T-cell (primary cell): ENCODE data around the gene C22orf23. TPM values are rescaled to one million over a fixed set of nuclear protein-coding genes. Genes with fewer than 3 reads are reported as not detected.

Source experiments
- ATAC-seq, 4 experiments: fragments of 200-7000 bp in 3 of 4; fragments of 150-1000 bp in 1 of 4; cut with Tn5 transposase; replicated peaks in 1 of 4; 1 replicate in 3 of 4; 2 replicates in 1 of 4; pipeline ENCODE4 v1.10.0; 2021; ENCODE audit warnings: moderate library complexity in 3 of 4, mild to moderate bottlenecking in 2 of 4, moderate number of reproducible peaks in 1 of 4
- CTCF ChIA-PET, 2 donors: fragments of 300-600 bp; sonication (Branson Sonifier 250); formaldehyde crosslinking; loops; one replicate each; lab custom pipeline; 2022; ENCODE audit warnings: antibody characterized with exemption in 2 of 2; lab: Charles Lee
- POLR2A ChIA-PET, 2 donors: fragments of 300-600 bp; sonication (Branson Sonifier 250); formaldehyde crosslinking; loops; one replicate each; lab custom pipeline; 2022; ENCODE audit warnings: antibody characterized with exemption in 2 of 2; lab: Charles Lee
- DNase-seq, 35 experiments: peaks; one replicate each; pipeline versions ENCODE4 v3.0.0 to v3.0.0-alpha.2; 2013 to 2023
- H3K27ac ChIP-seq: one replicate; pipeline ENCODE4 v1.5.1; 2013; ENCODE audit warnings: low read length
- H3K27me3 ChIP-seq, 2 experiments: replicated peaks in 1 of 2; 1 replicate in 1 of 2; 2 replicates in 1 of 2; pipeline versions ENCODE4 v1.6.1 to v1.7.0; 2013; ENCODE audit warnings: low read length in 1 of 2, mixed read lengths in 1 of 2; ENCODE audit not compliant: control insufficient read depth in 2 of 2, insufficient read depth in 2 of 2; ENCODE audit errors: extremely low read depth in 1 of 2
- H3K36me3 ChIP-seq, 2 donors: 1 replicate in 1 of 2; 2 replicates in 1 of 2; pipeline versions ENCODE4 v1.6.1 to v1.7.0; 2013; ENCODE audit warnings: low read length in 1 of 2; ENCODE audit not compliant: control insufficient read depth in 2 of 2, insufficient read depth in 1 of 2; ENCODE audit errors: extremely low read depth in 1 of 2
- H3K4me1 ChIP-seq, 2 experiments: 1 replicate in 1 of 2; 2 replicates in 1 of 2; pipeline versions ENCODE4 v1.6.1 to v1.7.0; 2013; ENCODE audit warnings: low read length in 2 of 2, mixed read lengths in 1 of 2; ENCODE audit not compliant: insufficient read depth in 2 of 2, control insufficient read depth in 1 of 2; ENCODE audit errors: extremely low read depth in 1 of 2
- H3K4me3 ChIP-seq, 2 donors: 1 replicate in 1 of 2; 2 replicates in 1 of 2; pipeline versions ENCODE4 v1.5.1 to v1.7.0; 2013; ENCODE audit warnings: mild to moderate bottlenecking in 2 of 2, low read length in 1 of 2, moderate library complexity in 1 of 2; ENCODE audit not compliant: control insufficient read depth in 1 of 2; ENCODE audit errors: extremely low read depth in 1 of 2
- H3K9me3 ChIP-seq: 2 replicates; pipeline ENCODE4 v1.7.0; 2013
- H3K27ac Mint-ChIP-seq, 2 donors: one replicate each; pipeline ENCODE4 v1.8.0; 2020 to 2021; ENCODE audit warnings: mild to moderate bottlenecking in 2 of 2, mixed read lengths in 2 of 2
- H3K27me3 Mint-ChIP-seq, 2 donors: one replicate each; pipeline ENCODE4 v1.8.0; 2021 to 2022; ENCODE audit warnings: mixed read lengths in 2 of 2
- H3K36me3 Mint-ChIP-seq: one replicate; pipeline ENCODE4 v1.8.0; 2021; ENCODE audit warnings: mixed read lengths
- H3K4me1 Mint-ChIP-seq, 3 donors: one replicate each; pipeline ENCODE4 v1.8.0; 2020 to 2022; ENCODE audit warnings: mixed read lengths in 3 of 3, mild to moderate bottlenecking in 1 of 3
- H3K4me3 Mint-ChIP-seq, 3 donors: one replicate each; pipeline ENCODE4 v1.8.0; 2020 to 2022; ENCODE audit warnings: mild to moderate bottlenecking in 3 of 3, mixed read lengths in 3 of 3, moderate library complexity in 3 of 3
- H3K9me3 Mint-ChIP-seq, 3 donors: one replicate each; pipeline ENCODE4 v1.8.0; 2020 to 2022; ENCODE audit warnings: mixed read lengths in 3 of 3
- WGBS: methylation state at CpG from one replicate; pipeline ENCODE4 v1.1.5; 2013; ENCODE audit warnings: missing lambda C conversion rate; ENCODE audit not compliant: insufficient coverage; 5-methylcytosine and 5-hydroxymethylcytosine counted together
- total RNA-seq, 35 experiments: library from RNA in 6 of 35; stranded (reverse) in 6 of 35; fragments of 120-200 nt in 1 of 35; gene quantifications; one replicate each; pipeline versions ENCODE4 v1.2.1 to v1.2.4 and lab custom pipeline; 2013 to 2026

C22orf23 gene
- total RNA-seq, 5 donors from 2014 or later (not counting 1 experiment from before 2014, with no cell fraction given): not detected

- no peak overlapping the region for H3K4me3 ChIP-seq
- ChIA-PET CTCF (no interaction called here), POLR2A (no interaction called here)
- Mint-ChIP-seq H3K27ac (peak overlapping the region; percentile 39 to 44), H3K4me3 (no peak overlapping the region), H3K27me3 (no peaks in the 10 kb centered on the region), H3K36me3 (no peaks in the 10 kb centered on the region), H3K4me1 (peaks cover 29 to 37% (median 37%) of the 10 kb centered on the region in 3 donors), H3K9me3 (no peaks in the 10 kb centered on the region)
- no peaks in the 10 kb centered on the region for H3K9me3 ChIP-seq
- H3K36me3 ChIP-seq: peaks cover 9 to 11% of the 10 kb centered on the region in 2 donors
- H3K27me3 ChIP-seq: no peaks in the 10 kb centered on the region
- DNase-seq (no peak), ATAC-seq (no peak)
- 92% methylated on average over 9 of the region's 15 CpGs for WGBS
- H3K4me1 ChIP-seq: peaks cover 0 to 21% of the 10 kb centered on the region in 2 experiments
- H3K27ac ChIP-seq: no peak overlapping the region
Measured at GRCh38 chr22:37910890-37911672, 42.3 kb downstream of the C22orf23 start.

- Mint-ChIP-seq H3K27me3 (no peaks in the 10 kb centered on the region), H3K27ac (peak overlapping the region; percentile 39 to 49), H3K36me3 (no peaks in the 10 kb centered on the region), H3K9me3 (no peaks in the 10 kb centered on the region), H3K4me1 (peaks cover 37 to 46% (median 40%) of the 10 kb centered on the region in 3 donors), H3K4me3 (no peak overlapping the region)
- Histone ChIP-seq H3K4me1 (peaks cover 0 to 28% of the 10 kb centered on the region in 2 experiments), H3K4me3 (no peak overlapping the region), H3K27ac (no peak overlapping the region), H3K36me3 (peaks cover 5 to 6% of the 10 kb centered on the region in 2 donors), H3K9me3 (no peaks in the 10 kb centered on the region), H3K27me3 (peaks cover 0 to 2% of the 10 kb centered on the region in 2 experiments)
- 89% methylated on average over 5 of the region's 7 CpGs for WGBS
- ChIA-PET POLR2A (no interaction called here), CTCF (no interaction called here)
- no peak for DNase-seq
- no peak for ATAC-seq
Measured at GRCh38 chr22:37909766-37910165, 43.6 kb downstream of the C22orf23 start.

- Histone ChIP-seq H3K27me3 (peaks cover 0 to 7% of the 10 kb centered on the region in 2 experiments), H3K36me3 (peaks cover 2 to 3% of the 10 kb centered on the region in 2 donors), H3K4me3 (peak overlapping the region; percentile 49 to 55), H3K27ac (peak overlapping the region; percentile 68), H3K4me1 (peaks cover 0 to 28% of the 10 kb centered on the region in 2 experiments), H3K9me3 (no peaks in the 10 kb centered on the region)
- POLR2A ChIA-PET: no interaction called here
- CTCF ChIA-PET: interaction anchor here in 1 of 2 donors (1.3 kb wide), 1 partner anchor 24 kb away, joined by 3 read pairs; no protein-coding TSS in a partner anchor
- ATAC-seq: no peak
- no peak for DNase-seq
- H3K36me3 Mint-ChIP-seq: no peaks in the 10 kb centered on the region
- H3K9me3 Mint-ChIP-seq: no peaks in the 10 kb centered on the region
- 85% methylated on average over 17 of the region's 19 CpGs for WGBS
- H3K4me3 Mint-ChIP-seq: peak overlapping the region; percentile 78 to 85 (median 83)
- H3K27me3 Mint-ChIP-seq: no peaks in the 10 kb centered on the region
- peaks cover 35 to 47% (median 41%) of the 10 kb centered on the region in 3 donors for H3K4me1 Mint-ChIP-seq
- H3K27ac Mint-ChIP-seq: peak overlapping the region; percentile 85
Measured at GRCh38 chr22:37907036-37907954, 46.1 kb downstream of the C22orf23 start.

- H3K4me3 Mint-ChIP-seq: peak overlapping the region; percentile 78 to 85 (median 83)
- H3K4me1 Mint-ChIP-seq: peaks cover 27 to 42% (median 35%) of the 10 kb centered on the region in 3 donors
- CTCF ChIA-PET: interaction anchor here in 1 of 2 donors (0.6 to 1.7 kb wide), 3 partner anchors 10 to 62 kb away, joined by 4 to 10 read pairs (median 4); partner anchors contain the start of gene ANKRD54
- ATAC-seq (peak; percentile 32 to 49 (median 43)), DNase-seq (peak in 16 of 35 experiments; percentile 9 to 53 (median 20))
- H3K36me3 Mint-ChIP-seq: no peaks in the 10 kb centered on the region
- Histone ChIP-seq H3K4me3 (peak overlapping the region; percentile 49 to 55), H3K27ac (peak overlapping the region; percentile 68), H3K36me3 (no peaks in the 10 kb centered on the region), H3K4me1 (peaks cover 0 to 20% of the 10 kb centered on the region in 2 experiments), H3K27me3 (peaks cover 0 to 7% of the 10 kb centered on the region in 2 experiments), H3K9me3 (no peaks in the 10 kb centered on the region)
- no peaks in the 10 kb centered on the region for H3K9me3 Mint-ChIP-seq
- peak overlapping the region; percentile 85 for H3K27ac Mint-ChIP-seq
- H3K27me3 Mint-ChIP-seq: no peaks in the 10 kb centered on the region
- WGBS: 2% methylated on average over 63 of the region's 75 CpGs
- POLR2A ChIA-PET: interaction anchor here in 1 of 2 donors (0.6 kb wide), 1 partner anchor 42 kb away, joined by 4 read pairs; no protein-coding TSS in a partner anchor
Measured at GRCh38 chr22:37906364-37907008, 46.9 kb downstream of the C22orf23 start.

- H3K36me3 Mint-ChIP-seq: no peaks in the 10 kb centered on the region
- ATAC-seq: peak; percentile 84 to 89 (median 88)
- H3K4me3 ChIP-seq: peak within 1 kb of the TSS; percentile 49 to 55
- POLR2A ChIA-PET: interaction anchor here (0.6 kb wide), 3 partner anchors 43 to 776 kb away, joined by 4 to 6 read pairs (median 4); partner anchors contain the start of gene TOMM22 (in 1 of the 2)
- peak in 33 of 35 experiments; percentile 19 to 81 (median 47) for DNase-seq
- peak within 1 kb of the TSS; percentile 78 to 85 (median 83) for H3K4me3 Mint-ChIP-seq
- H3K9me3 Mint-ChIP-seq: no peaks in the 10 kb centered on the region
- H3K36me3 ChIP-seq: no peaks in the 10 kb centered on the region
- H3K4me1 ChIP-seq: peaks cover 0 to 19% of the 10 kb centered on the region in 2 experiments
- 2% methylated on average over 74 of the region's 90 CpGs for WGBS
- no peaks in the 10 kb centered on the region for H3K9me3 ChIP-seq
- CTCF ChIA-PET: interaction anchor here (0.6 to 1.7 kb wide), 5 partner anchors 9 to 1840 kb away, joined by 3 to 10 read pairs (median 4); partner anchors contain the start of gene ANKRD54 (in 1 of the 2)
- H3K4me1 Mint-ChIP-seq: peaks cover 20 to 38% (median 30%) of the 10 kb centered on the region in 3 donors
- peak within 1 kb of the TSS; percentile 68 for H3K27ac ChIP-seq
- H3K27ac Mint-ChIP-seq: peak within 1 kb of the TSS; percentile 85
- H3K27me3 ChIP-seq: peaks cover 0 to 7% of the 10 kb centered on the region in 2 experiments
- no peaks in the 10 kb centered on the region for H3K27me3 Mint-ChIP-seq
Measured at GRCh38 chr22:37905534-37906363, 47.7 kb downstream of the C22orf23 start, which contains the start of gene MICALL1. TSS of gene MICALL1 (plus strand) at chr22:37906297. CDS start at chr22:37906423, 126 bp downstream.
